ENCODE results near the gene ARHGEF28.

ARHGEF28 gene

DNA sequence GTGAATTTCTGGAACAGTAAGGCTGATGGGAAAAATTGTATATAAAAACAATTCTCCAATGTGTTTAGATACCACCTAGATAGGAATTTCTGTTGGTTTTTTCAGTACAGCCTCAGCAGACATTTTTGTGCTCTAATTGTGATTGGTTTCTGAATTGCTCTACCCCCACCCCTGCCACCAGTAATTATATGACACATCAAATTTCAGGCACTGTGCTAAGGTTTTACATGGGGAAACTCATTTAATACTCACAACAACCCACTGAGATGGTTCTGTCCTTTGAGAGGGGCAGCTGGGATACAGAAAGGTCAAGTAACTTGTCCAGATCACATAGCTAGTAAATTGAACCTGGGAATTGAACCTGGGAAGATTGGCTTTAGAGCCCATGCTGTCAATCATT, 288.0 kb downstream of the ARHGEF28 start:
- Histone ChIP-seq H4K8ac (ENCODE audit: low read depth, low read length) (no peak overlapping the region), H3K9ac (ENCODE audit: low read length) (no peak overlapping the region), H2BK120ac (ENCODE audit: insufficient read depth, low read length, poor library complexity) (no peak overlapping the region), H3K4me3 (ENCODE audit: low read depth, low read length) (no peak overlapping the region), H2BK5ac (ENCODE audit: low read depth, low read length, poor library complexity) (no peak overlapping the region), H2AK5ac (ENCODE audit: low read length) (no peak overlapping the region), H3K23ac (ENCODE audit: low read length) (no peak overlapping the region), H2AFZ (ENCODE audit: insufficient read depth, low read length, poor library complexity) (no peak overlapping the region), H3K36me3 (ENCODE audit: control insufficient read depth in 1 of 2, insufficient read depth in 2 of 2, low read length in 2 of 2) (no peaks in the 10 kb centered on the region), H3K4me1 (ENCODE audit: control insufficient read depth in 1 of 2, insufficient read depth in 2 of 2, low read length in 2 of 2) (no peaks in the 10 kb centered on the region), H3K4ac (ENCODE audit: low read depth, low read length) (no peak overlapping the region), H3K18ac (ENCODE audit: low read length) (no peak overlapping the region), H4K12ac (ENCODE audit: low read depth, low read length) (no peak overlapping the region), H3K9me3 (ENCODE audit: insufficient read depth, low read depth, low read length) (peaks cover 1% of the 10 kb centered on the region), H3K27ac (ENCODE audit: low read depth, low read length) (no peak overlapping the region), H4K91ac (ENCODE audit: low read depth, low read length) (no peak overlapping the region), H3K79me1 (ENCODE audit: low read length) (no peaks in the 10 kb centered on the region), H3K4me2 (ENCODE audit: low read length) (no peak overlapping the region), H3K27me3 (ENCODE audit: insufficient read depth, low read length) (no peaks in the 10 kb centered on the region), H2BK12ac (ENCODE audit: low read length) (no peak overlapping the region), H3K14ac (ENCODE audit: low read length) (no peak overlapping the region), H3K79me2 (ENCODE audit: control insufficient read depth, insufficient read depth, low read length, poor library complexity) (no peaks in the 10 kb centered on the region)
- no peak for DNase-seq

GRCh38 chr5:73915345-73915744, 289.3 kb downstream of the ARHGEF28 start:
- Histone ChIP-seq H2AK5ac (ENCODE audit: low read length) (no peak overlapping the region), H2BK12ac (ENCODE audit: low read length) (no peak overlapping the region), H3K18ac (ENCODE audit: low read length) (no peak overlapping the region), H3K4ac (ENCODE audit: low read depth, low read length) (no peak overlapping the region), H3K9ac (ENCODE audit: low read length) (no peak overlapping the region), H2BK120ac (ENCODE audit: insufficient read depth, low read length, poor library complexity) (no peak overlapping the region), H3K4me1 (ENCODE audit: control insufficient read depth in 1 of 2, insufficient read depth in 2 of 2, low read length in 2 of 2) (no peaks in the 10 kb centered on the region), H4K91ac (ENCODE audit: low read depth, low read length) (no peak overlapping the region), H4K12ac (ENCODE audit: low read depth, low read length) (no peak overlapping the region), H3K36me3 (ENCODE audit: control insufficient read depth in 1 of 2, insufficient read depth in 2 of 2, low read length in 2 of 2) (no peaks in the 10 kb centered on the region), H3K23ac (ENCODE audit: low read length) (no peak overlapping the region), H3K14ac (ENCODE audit: low read length) (no peak overlapping the region), H2AFZ (ENCODE audit: insufficient read depth, low read length, poor library complexity) (no peak overlapping the region), H4K8ac (ENCODE audit: low read depth, low read length) (no peak overlapping the region), H3K27me3 (ENCODE audit: insufficient read depth, low read length) (no peaks in the 10 kb centered on the region), H3K79me1 (ENCODE audit: low read length) (no peaks in the 10 kb centered on the region), H3K79me2 (ENCODE audit: control insufficient read depth, insufficient read depth, low read length, poor library complexity) (no peaks in the 10 kb centered on the region), H3K9me3 (ENCODE audit: insufficient read depth, low read depth, low read length) (peaks cover 1% of the 10 kb centered on the region), H2BK5ac (ENCODE audit: low read depth, low read length, poor library complexity) (no peak overlapping the region), H3K4me2 (ENCODE audit: low read length) (no peak overlapping the region), H3K27ac (ENCODE audit: low read depth, low read length) (no peak overlapping the region), H3K4me3 (ENCODE audit: low read depth, low read length) (no peak overlapping the region)
- no CpG with 5 or more reads among the region's 1 CpG for WGBS (ENCODE audit: extremely low coverage, insufficient coverage, insufficient read length)
- no peak for DNase-seq

DNA sequence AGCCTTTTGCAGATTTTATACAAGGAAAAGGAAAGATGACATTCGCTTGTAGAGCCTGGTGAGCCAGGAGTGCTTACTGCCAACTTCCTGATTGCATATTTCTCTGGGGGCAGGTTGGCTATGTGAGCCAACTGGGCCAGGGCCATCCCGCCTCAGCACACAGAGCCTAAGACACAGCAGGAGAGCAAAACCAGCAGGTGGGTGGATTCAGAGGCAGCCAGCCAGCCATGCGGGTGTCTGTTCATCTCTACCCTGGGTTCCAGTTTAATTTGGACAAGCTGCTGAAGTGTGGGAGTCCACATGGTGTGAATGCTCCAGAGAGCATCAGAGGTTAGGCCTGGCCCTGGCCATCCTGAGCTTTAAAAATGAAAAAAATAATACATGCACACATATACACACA, 291.4 kb downstream of the ARHGEF28 start:
- Histone ChIP-seq H3K9ac (ENCODE audit: low read length) (no peak overlapping the region), H4K8ac (ENCODE audit: low read depth, low read length) (no peak overlapping the region), H2BK120ac (ENCODE audit: insufficient read depth, low read length, poor library complexity) (no peak overlapping the region), H3K36me3 (ENCODE audit: control insufficient read depth in 1 of 2, insufficient read depth in 2 of 2, low read length in 2 of 2) (no peaks in the 10 kb centered on the region), H3K27ac (ENCODE audit: low read depth, low read length) (no peak overlapping the region), H2AK5ac (ENCODE audit: low read length) (no peak overlapping the region), H2AFZ (ENCODE audit: insufficient read depth, low read length, poor library complexity) (no peak overlapping the region), H3K79me1 (ENCODE audit: low read length) (no peaks in the 10 kb centered on the region), H3K4me2 (ENCODE audit: low read length) (no peak overlapping the region), H3K9me3 (ENCODE audit: insufficient read depth, low read depth, low read length) (peaks cover 1% of the 10 kb centered on the region), H2BK12ac (ENCODE audit: low read length) (no peak overlapping the region), H3K18ac (ENCODE audit: low read length) (no peak overlapping the region), H3K23ac (ENCODE audit: low read length) (no peak overlapping the region), H4K91ac (ENCODE audit: low read depth, low read length) (no peak overlapping the region), H3K4me3 (ENCODE audit: low read depth, low read length) (no peak overlapping the region), H2BK5ac (ENCODE audit: low read depth, low read length, poor library complexity) (no peak overlapping the region), H3K4me1 (ENCODE audit: control insufficient read depth in 1 of 2, insufficient read depth in 2 of 2, low read length in 2 of 2) (no peaks in the 10 kb centered on the region), H3K27me3 (ENCODE audit: insufficient read depth, low read length) (no peaks in the 10 kb centered on the region), H4K12ac (ENCODE audit: low read depth, low read length) (no peak overlapping the region), H3K14ac (ENCODE audit: low read length) (no peak overlapping the region), H3K79me2 (ENCODE audit: control insufficient read depth, insufficient read depth, low read length, poor library complexity) (no peaks in the 10 kb centered on the region), H3K4ac (ENCODE audit: low read depth, low read length) (no peak overlapping the region)
- DNase-seq, result no peak
- no CpG with 5 or more reads among the region's 3 CpGs for WGBS (ENCODE audit: extremely low coverage, insufficient coverage, insufficient read length)

DNA sequence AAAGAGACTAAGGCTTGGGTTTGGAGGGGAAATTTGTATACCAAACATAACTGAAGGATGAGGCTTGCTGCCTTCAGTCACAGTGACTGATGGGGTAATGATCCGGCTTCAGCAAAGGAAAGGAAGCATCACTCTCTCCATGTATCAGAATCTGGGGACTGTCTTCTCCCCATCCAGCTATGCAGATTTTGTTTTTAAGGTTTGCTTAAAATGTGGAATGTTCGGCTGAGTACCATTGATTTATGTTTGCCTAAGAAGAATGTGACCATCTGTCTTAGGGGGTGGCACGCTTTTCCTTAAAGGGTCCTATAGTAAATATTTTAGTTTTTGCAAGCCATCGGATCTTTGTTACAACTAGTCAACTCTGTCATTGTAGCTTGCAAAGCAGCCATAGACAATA, 291.9 kb downstream of the ARHGEF28 start:
- H4K12ac ChIP-seq (ENCODE audit: low read depth, low read length), result no peak overlapping the region
- H3K27me3 ChIP-seq (ENCODE audit: insufficient read depth, low read length), result no peaks in the 10 kb centered on the region
- no peak overlapping the region for H4K8ac ChIP-seq (ENCODE audit: low read depth, low read length)
- H2BK5ac ChIP-seq (ENCODE audit: low read depth, low read length, poor library complexity), result no peak overlapping the region
- H3K4ac ChIP-seq (ENCODE audit: low read depth, low read length), result no peak overlapping the region
- H3K4me1 ChIP-seq (ENCODE audit: control insufficient read depth in 1 of 2, insufficient read depth in 2 of 2, low read length in 2 of 2), result no peaks in the 10 kb centered on the region
- DNase-seq, result no peak
- H3K79me2 ChIP-seq (ENCODE audit: control insufficient read depth, insufficient read depth, low read length, poor library complexity), result no peaks in the 10 kb centered on the region
- no peak overlapping the region for H3K27ac ChIP-seq (ENCODE audit: low read depth, low read length)
- H3K14ac ChIP-seq (ENCODE audit: low read length), result no peak overlapping the region
- H3K4me3 ChIP-seq (ENCODE audit: low read depth, low read length), result no peak overlapping the region
- H3K79me1 ChIP-seq (ENCODE audit: low read length), result no peaks in the 10 kb centered on the region
- H2AK5ac ChIP-seq (ENCODE audit: low read length), result no peak overlapping the region
- no peak overlapping the region for H3K18ac ChIP-seq (ENCODE audit: low read length)
- WGBS (ENCODE audit: extremely low coverage, insufficient coverage, insufficient read length), result no CpG with 5 or more reads among the region's 4 CpGs
- H3K9ac ChIP-seq (ENCODE audit: low read length), result no peak overlapping the region
- no peak overlapping the region for H4K91ac ChIP-seq (ENCODE audit: low read depth, low read length)
- no peak overlapping the region for H2BK120ac ChIP-seq (ENCODE audit: insufficient read depth, low read length, poor library complexity)
- H2AFZ ChIP-seq (ENCODE audit: insufficient read depth, low read length, poor library complexity), result no peak overlapping the region
- H3K23ac ChIP-seq (ENCODE audit: low read length), result no peak overlapping the region
- peaks cover 1% of the 10 kb centered on the region for H3K9me3 ChIP-seq (ENCODE audit: insufficient read depth, low read depth, low read length)
- H3K4me2 ChIP-seq (ENCODE audit: low read length), result no peak overlapping the region
- no peak overlapping the region for H2BK12ac ChIP-seq (ENCODE audit: low read length)
- no peaks in the 10 kb centered on the region for H3K36me3 ChIP-seq (ENCODE audit: control insufficient read depth in 1 of 2, insufficient read depth in 2 of 2, low read length in 2 of 2)

Data from trophoblast cell (in vitro differentiated cells and primary cell).